Mononuclear cell (primary cell): ENCODE measurements around the gene TRIM73. TPM values are rescaled to one million over a fixed set of nuclear protein-coding genes. Genes with fewer than 3 reads are reported as not detected.
"Not testable (repeated sequence)": the region's sequence is repeated elsewhere in the genome, so short reads cannot be mapped to it uniquely, and the experiment has no call there.

ENCODE experiments used
- H3K27me3 ChIP-seq: 2 replicates; pipeline ENCODE4 v1.6.0; 2011; ENCODE audit warnings: low read length, control low read depth; ENCODE audit not compliant: insufficient read depth
- H3K4me1 ChIP-seq: 2 replicates; pipeline ENCODE4 v1.5.1; 2011; ENCODE audit warnings: mild to moderate bottlenecking, low read length, control low read depth; ENCODE audit not compliant: insufficient read depth
- H3K4me3 ChIP-seq: 2 replicates; pipeline ENCODE4 v1.5.1; 2011; ENCODE audit warnings: mild to moderate bottlenecking, low read length, moderate library complexity
- H3K9me3 ChIP-seq: 2 replicates; pipeline ENCODE4 v1.5.1; 2011; ENCODE audit warnings: low read depth, mild to moderate bottlenecking, control low read depth, low read length
- total RNA-seq: library from RNA; depleted of rRNA; stranded (reverse); fragments of >200 nt; gene quantifications from one replicate; pipeline ENCODE4 v1.2.3, GENCODE V29; 2012

The TRIM73 gene
- total RNA-seq, 1 donor: 4.7 TPM

DNA sequence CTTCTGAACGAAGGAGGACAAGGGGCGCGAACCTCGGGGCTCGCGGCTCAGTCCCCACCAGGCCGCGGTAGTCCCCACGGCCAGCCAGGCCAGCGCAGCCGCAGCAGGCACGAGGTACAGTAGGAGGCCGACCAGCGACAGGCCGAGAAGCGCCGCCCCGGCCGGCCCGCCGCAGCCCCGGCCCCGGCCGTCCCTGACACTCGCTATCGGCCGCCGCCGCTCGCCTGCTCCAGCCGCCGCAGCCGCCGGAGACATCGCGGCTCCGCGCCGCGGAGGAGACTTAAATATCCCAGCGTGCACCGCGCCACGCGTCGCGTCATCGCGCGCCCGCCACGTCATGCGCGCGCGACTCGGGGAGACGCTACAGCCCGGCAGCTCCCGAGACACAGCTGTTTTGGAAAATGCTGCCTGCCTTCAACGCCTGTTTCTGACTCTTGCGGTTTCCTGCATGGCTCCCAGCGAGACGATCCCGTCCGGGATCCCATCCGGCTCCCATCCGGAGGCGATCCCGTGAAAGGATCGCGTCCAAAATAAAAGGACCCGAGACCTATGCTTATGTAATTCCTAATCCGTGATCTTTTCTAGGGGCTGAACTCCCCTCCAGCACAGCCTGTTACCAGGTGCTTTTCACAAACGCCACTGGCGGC is 47.2 kb downstream of the TRIM73 start:
- not testable (repeated sequence) for H3K9me3 ChIP-seq, H3K4me1 ChIP-seq, H3K27me3 ChIP-seq
- peak overlapping the region; percentile 51 for H3K4me3 ChIP-seq

DNA sequence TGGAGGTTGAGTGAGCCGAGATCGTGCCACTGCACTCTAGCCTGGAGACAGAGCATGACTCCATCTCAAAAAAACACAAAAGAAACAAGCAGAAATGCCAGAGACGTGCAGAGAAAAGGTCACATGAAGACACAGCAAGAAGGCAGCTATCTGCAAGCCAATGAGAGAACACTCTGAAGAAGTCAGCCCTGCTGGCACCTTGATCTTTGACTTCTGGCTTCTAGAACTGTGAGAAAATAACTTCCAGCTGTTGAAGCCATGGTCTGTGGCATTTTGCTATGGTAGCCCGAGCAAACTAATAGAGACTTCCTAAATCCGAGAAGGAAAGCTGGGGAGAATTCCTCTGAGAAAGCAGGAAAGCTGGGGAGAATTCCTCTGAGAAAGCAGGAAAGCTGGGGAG is 54.5 kb downstream of the TRIM73 start:
- H3K4me1 ChIP-seq, H3K9me3 ChIP-seq, H3K27me3 ChIP-seq, H3K4me3 ChIP-seq: not testable (repeated sequence)

DNA sequence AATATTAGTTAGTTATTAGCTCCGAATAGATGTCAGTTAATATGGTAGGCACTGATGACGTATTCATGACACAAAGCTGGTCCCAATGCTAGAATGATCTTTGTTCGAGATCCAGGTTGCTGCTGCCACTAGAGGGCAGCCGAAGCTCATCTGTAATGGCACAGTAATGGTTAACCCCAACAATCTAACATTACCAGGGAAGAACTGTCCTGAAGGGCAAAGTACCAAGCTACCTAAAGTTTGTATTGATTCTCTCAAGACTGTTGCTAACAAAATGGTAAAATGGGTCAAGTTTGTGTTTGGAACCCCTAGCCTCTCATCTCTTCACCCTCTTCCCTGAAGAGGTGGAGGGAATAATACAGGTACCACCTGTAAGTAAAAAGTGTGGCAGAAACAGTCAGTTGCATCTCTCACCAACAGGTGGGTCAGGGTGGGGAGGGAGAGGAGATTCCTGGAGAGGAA is 57.1 kb downstream of the TRIM73 start:
- not testable (repeated sequence) for H3K4me3 ChIP-seq, H3K4me1 ChIP-seq, H3K27me3 ChIP-seq, H3K9me3 ChIP-seq

Other genes starting within 250 kb of the TRIM73 start
- gene POM121C, start 90.7 kb downstream of the TRIM73 start, total RNA-seq: 21.9 TPM
- gene SPDYE5, start 96.7 kb downstream of the TRIM73 start, total RNA-seq: not detected